ENCODE results near the gene HIVEP3. TPM values are rescaled to one million over a fixed set of nuclear protein-coding genes. Genes with fewer than 3 reads are reported as not detected.

The HIVEP3 gene
- total and polyA plus RNA-seq, 7 donors, result 0.70 to 3.4 (median 2.1) TPM

GRCh38 chr1:41656825-41657500, 261.8 kb downstream of the HIVEP3 start:
- H3K4me1 ChIP-seq, result peaks cover 10% of the 10 kb centered on the region
- no peak for TF ChIP-seq CTCF (IDR thresholded peaks at IDR 0.05)
- H3K27ac ChIP-seq, result no peak overlapping the region
- WGBS, 3 donors, result 88 to 92% (median 89%) methylated on average over 9 of the region's 9 CpGs
- DNase-seq (no peak), ATAC-seq (no peak)
- no peak overlapping the region for H3K4me3 ChIP-seq
- no peaks in the 10 kb centered on the region for H3K36me3 ChIP-seq (ENCODE audit: insufficient read depth in 1 of 2, low read depth in 1 of 2)
- H3K27me3 ChIP-seq (ENCODE audit: insufficient read depth in 3 of 3, low read length in 2 of 3), result no peaks in the 10 kb centered on the region
- H3K9me3 ChIP-seq, result no peaks in the 10 kb centered on the region
- intact Hi-C loops (cut with DNase I), result no loop called here

GRCh38 chr1:41656068-41656467, 262.7 kb downstream of the HIVEP3 start:
- DNase-seq (no peak), ATAC-seq (no peak)
- intact Hi-C loops (cut with DNase I), result no loop called here
- Histone ChIP-seq H3K4me1 (peaks cover 3% of the 10 kb centered on the region), H3K9me3 (no peaks in the 10 kb centered on the region), H3K36me3 (ENCODE audit: insufficient read depth in 1 of 2, low read depth in 1 of 2) (no peaks in the 10 kb centered on the region), H3K27ac (no peak overlapping the region), H3K4me3 (no peak overlapping the region), H3K27me3 (ENCODE audit: insufficient read depth in 3 of 3, low read length in 2 of 3) (no peaks in the 10 kb centered on the region)
- no peak for TF ChIP-seq CTCF (IDR thresholded peaks at IDR 0.05)
- 51 to 65% (median 59%) methylated on average over 2 of the region's 2 CpGs for WGBS, 3 donors

- no peaks in the 10 kb centered on the region for H3K36me3 ChIP-seq (ENCODE audit: insufficient read depth in 1 of 2, low read depth in 1 of 2)
- no peaks in the 10 kb centered on the region for H3K9me3 ChIP-seq
- H3K27ac ChIP-seq, result no peak overlapping the region
- no peak overlapping the region for H3K4me3 ChIP-seq
- intact Hi-C loops (cut with DNase I), result no loop called here
- DNase-seq (no peak), ATAC-seq (no peak)
- no peak for TF ChIP-seq CTCF (IDR thresholded peaks at IDR 0.05)
- WGBS, 3 donors, result 93 to 96% (median 94%) methylated on average over 3 of the region's 3 CpGs
- H3K27me3 ChIP-seq (ENCODE audit: insufficient read depth in 3 of 3, low read length in 2 of 3), result no peaks in the 10 kb centered on the region
- no peaks in the 10 kb centered on the region for H3K4me1 ChIP-seq
Observed at GRCh38 chr1:41655632-41656031, 263.1 kb downstream of the HIVEP3 start.

- H3K4me1 ChIP-seq, result peaks cover 9% of the 10 kb centered on the region
- H3K4me3 ChIP-seq, result no peak overlapping the region
- no peak overlapping the region for H3K27ac ChIP-seq
- intact Hi-C loops (cut with DNase I), result no loop called here
- no peaks in the 10 kb centered on the region for H3K27me3 ChIP-seq (ENCODE audit: insufficient read depth in 3 of 3, low read length in 2 of 3)
- H3K36me3 ChIP-seq (ENCODE audit: insufficient read depth in 1 of 2, low read depth in 1 of 2), result no peaks in the 10 kb centered on the region
- no peak for TF ChIP-seq CTCF (IDR thresholded peaks at IDR 0.05)
- no peak for ATAC-seq
- 68 to 96% (median 89%) methylated on average over 3 of the region's 3 CpGs for WGBS, 3 donors
- no peaks in the 10 kb centered on the region for H3K9me3 ChIP-seq
- no peak for DNase-seq
Observed at GRCh38 chr1:41653574-41653973, 265.1 kb downstream of the HIVEP3 start.
